Fibroblast of skin of left quadriceps (primary cell): ENCODE data around the gene ZNF385D.

Source experiments
- DNase-seq, 2 experiments: peaks; one replicate each; pipeline ENCODE4 v3.0.0-alpha.2; 2013; ENCODE audit warnings: low read depth in 2 of 2

Gene ZNF385D

GRCh38 chr3:21750831-21751391 is at the start of gene ZNF385D:
Gene ZNF385D (minus strand): TSS chr3:21751210. CDS start chr3:21750916, 294 bp downstream.
- peak in 1 of 2 experiments; percentile 29 for DNase-seq

GRCh38 chr3:21798356-21799088 is 47.5 kb upstream of the ZNF385D start:
- DNase-seq, result no peak

GRCh38 chr3:21795921-21796320 is 44.9 kb upstream of the ZNF385D start:
- no peak for DNase-seq

GRCh38 chr3:21795152-21795837 is 44.3 kb upstream of the ZNF385D start:
- no peak for DNase-seq

- DNase-seq, result no peak
Observed at GRCh38 chr3:21794291-21794690, 43.3 kb upstream of the ZNF385D start.

GRCh38 chr3:21792176-21792575 is 41.2 kb upstream of the ZNF385D start:
- DNase-seq, result no peak

GRCh38 chr3:21791356-21791755 is 40.3 kb upstream of the ZNF385D start:
- no peak for DNase-seq

- DNase-seq, result no peak
Observed at GRCh38 chr3:21790466-21790865, 39.5 kb upstream of the ZNF385D start.

GRCh38 chr3:21789730-21790129 is 38.7 kb upstream of the ZNF385D start:
- DNase-seq, result no peak

- DNase-seq, result no peak
Observed at GRCh38 chr3:21786438-21786797, 35.4 kb upstream of the ZNF385D start.

- DNase-seq, result no peak
Observed at GRCh38 chr3:21785765-21786437, 34.9 kb upstream of the ZNF385D start.

- no peak for DNase-seq
Observed at GRCh38 chr3:21783839-21784238, 32.8 kb upstream of the ZNF385D start.

- no peak for DNase-seq
Observed at GRCh38 chr3:21781355-21781754, 30.3 kb upstream of the ZNF385D start.

GRCh38 chr3:21779909-21780308 is 28.9 kb upstream of the ZNF385D start:
- no peak for DNase-seq

- no peak for DNase-seq
Observed at GRCh38 chr3:21778715-21779114, 27.7 kb upstream of the ZNF385D start.

- no peak for DNase-seq
Observed at GRCh38 chr3:21777821-21778220, 26.8 kb upstream of the ZNF385D start.

- DNase-seq, result no peak
Observed at GRCh38 chr3:21766002-21766401, 15.0 kb upstream of the ZNF385D start.

GRCh38 chr3:21755896-21756295 is 4.9 kb upstream of the ZNF385D start:
- no peak for DNase-seq

- DNase-seq, result no peak
Observed at GRCh38 chr3:21754839-21755238, 3.8 kb upstream of the ZNF385D start.

GRCh38 chr3:21752749-21753347 is 1.8 kb upstream of the ZNF385D start:
- no peak for DNase-seq

GRCh38 chr3:21751886-21752285 is 876 bp upstream of the ZNF385D start:
- DNase-seq, result no peak

- DNase-seq, result peak in 1 of 2 experiments; percentile 29
Observed at GRCh38 chr3:21750080-21750696, 822 bp downstream of the ZNF385D start.
